Stimulated activated naive CD8-positive, alpha-beta T cell treated with anti-CD3 and anti-CD28 coated beads, Interleukin-15, Interleukin-2, amounts not matched to agents 100 ng/mL and 50 ng/mL, for 24 hours (primary cell): ENCODE results near the gene FAM161A.
"Not testable (repeated sequence)": the region's sequence is repeated elsewhere in the genome, so short reads cannot be mapped to it uniquely, and the experiment has no call there.

Experiments used
- H3K27ac Mint-ChIP-seq: one replicate; pipeline ENCODE4 v1.8.0; 2021; ENCODE audit warnings: mild to moderate bottlenecking, mixed read lengths
- H3K27me3 Mint-ChIP-seq: one replicate; pipeline ENCODE4 v1.8.0; 2021; ENCODE audit warnings: mixed read lengths
- H3K36me3 Mint-ChIP-seq: one replicate; pipeline ENCODE4 v1.8.0; 2021; ENCODE audit warnings: low read depth, mixed read lengths
- H3K4me1 Mint-ChIP-seq: one replicate; pipeline ENCODE4 v1.8.0; 2021; ENCODE audit warnings: low read depth, mixed read lengths
- H3K4me3 Mint-ChIP-seq: one replicate; pipeline ENCODE4 v1.8.0; 2021; ENCODE audit warnings: mild to moderate bottlenecking, mixed read lengths
- H3K9me3 Mint-ChIP-seq: one replicate; pipeline ENCODE4 v1.8.0; 2021; ENCODE audit warnings: mixed read lengths

Gene FAM161A

DNA sequence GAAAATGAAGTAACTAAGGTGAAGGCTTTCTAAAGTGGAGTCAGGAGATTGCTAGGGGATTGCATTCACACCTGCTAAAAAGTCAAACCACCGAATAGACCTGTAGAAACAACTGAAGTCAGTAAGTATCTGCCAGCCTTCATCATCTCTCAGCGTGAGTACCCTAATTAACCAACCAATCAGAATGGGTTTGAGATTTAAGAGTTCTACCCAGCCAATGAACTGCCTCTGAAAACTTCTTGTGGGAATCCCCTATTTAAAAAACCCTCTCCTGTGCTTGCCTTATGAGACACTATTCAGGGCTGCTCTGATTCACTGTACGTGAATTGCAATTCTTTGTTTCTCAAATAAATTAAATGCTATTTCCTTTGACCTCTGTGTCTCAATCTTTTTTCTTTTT, 3.4 kb upstream of the FAM161A start:
- peaks cover 6% of the 10 kb centered on the region for H3K36me3 Mint-ChIP-seq
- H3K4me1 Mint-ChIP-seq: peaks cover 34% of the 10 kb centered on the region
- no peaks in the 10 kb centered on the region for H3K9me3 Mint-ChIP-seq
- H3K27me3 Mint-ChIP-seq: no peaks in the 10 kb centered on the region
- H3K4me3 Mint-ChIP-seq: no peak overlapping the region
- H3K27ac Mint-ChIP-seq: no peak overlapping the region

DNA sequence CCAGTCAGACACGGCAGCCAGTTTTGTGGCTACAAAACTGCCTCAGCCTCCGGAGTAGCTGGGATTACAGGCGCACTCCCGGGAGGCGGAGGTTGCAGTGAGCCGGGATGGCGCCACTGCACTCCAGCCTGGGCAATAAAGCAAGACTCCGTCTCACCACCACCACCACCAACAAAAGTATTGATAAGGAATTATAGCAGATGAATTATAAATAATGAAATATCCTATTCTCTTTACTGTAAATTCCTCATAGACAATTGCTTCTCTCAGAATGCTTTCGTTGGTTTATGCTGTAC, 1.4 kb upstream of the FAM161A start:
- H3K36me3 Mint-ChIP-seq: peaks cover 4% of the 10 kb centered on the region
- H3K27ac Mint-ChIP-seq: peak overlapping the region; percentile 95
- H3K4me1 Mint-ChIP-seq: peaks cover 34% of the 10 kb centered on the region
- no peaks in the 10 kb centered on the region for H3K27me3 Mint-ChIP-seq
- H3K4me3 Mint-ChIP-seq: peak overlapping the region; percentile 97
- no peaks in the 10 kb centered on the region for H3K9me3 Mint-ChIP-seq

DNA sequence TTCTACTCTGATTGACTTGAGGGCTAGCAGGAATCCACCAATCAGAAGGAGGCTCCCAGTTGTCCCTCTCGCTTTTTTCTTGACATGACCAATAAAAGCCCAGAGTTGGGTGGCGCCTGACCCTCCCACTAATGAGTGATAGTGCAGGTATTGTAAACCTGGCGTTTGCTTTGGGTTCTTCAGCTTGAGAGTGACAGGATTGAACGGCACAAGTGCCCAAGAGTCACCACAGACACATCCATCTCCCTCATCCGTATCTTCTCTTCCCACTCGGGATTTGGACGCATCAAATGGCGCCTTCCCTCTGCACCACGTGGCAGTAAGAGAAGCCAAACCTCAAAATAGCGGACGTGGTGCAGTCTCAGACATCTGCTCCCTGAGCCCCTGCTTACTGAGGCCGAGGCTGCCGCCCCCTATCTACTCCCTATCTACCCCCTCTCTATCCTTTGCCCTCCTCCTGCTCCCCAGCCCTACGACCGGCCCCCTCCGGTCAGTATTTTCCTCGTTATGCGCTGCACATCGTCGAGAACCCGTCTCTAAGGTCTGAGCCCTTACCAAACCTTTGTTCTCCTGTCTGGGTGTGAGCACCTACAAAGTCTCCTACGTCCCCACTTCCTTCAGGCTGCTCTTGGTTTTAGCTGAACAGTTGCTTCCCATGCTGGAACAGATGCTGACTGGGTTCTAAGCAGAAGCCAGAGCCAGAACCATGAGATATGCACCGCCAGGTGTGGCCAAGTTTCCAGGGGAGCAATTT, 881 bp upstream of the FAM161A start:
- Mint-ChIP-seq H3K27me3 (no peaks in the 10 kb centered on the region), H3K4me1 (peaks cover 34% of the 10 kb centered on the region), H3K27ac (peak overlapping the region; percentile 95), H3K36me3 (no peaks in the 10 kb centered on the region), H3K4me3 (peak overlapping the region; percentile 97), H3K9me3 (no peaks in the 10 kb centered on the region)

DNA sequence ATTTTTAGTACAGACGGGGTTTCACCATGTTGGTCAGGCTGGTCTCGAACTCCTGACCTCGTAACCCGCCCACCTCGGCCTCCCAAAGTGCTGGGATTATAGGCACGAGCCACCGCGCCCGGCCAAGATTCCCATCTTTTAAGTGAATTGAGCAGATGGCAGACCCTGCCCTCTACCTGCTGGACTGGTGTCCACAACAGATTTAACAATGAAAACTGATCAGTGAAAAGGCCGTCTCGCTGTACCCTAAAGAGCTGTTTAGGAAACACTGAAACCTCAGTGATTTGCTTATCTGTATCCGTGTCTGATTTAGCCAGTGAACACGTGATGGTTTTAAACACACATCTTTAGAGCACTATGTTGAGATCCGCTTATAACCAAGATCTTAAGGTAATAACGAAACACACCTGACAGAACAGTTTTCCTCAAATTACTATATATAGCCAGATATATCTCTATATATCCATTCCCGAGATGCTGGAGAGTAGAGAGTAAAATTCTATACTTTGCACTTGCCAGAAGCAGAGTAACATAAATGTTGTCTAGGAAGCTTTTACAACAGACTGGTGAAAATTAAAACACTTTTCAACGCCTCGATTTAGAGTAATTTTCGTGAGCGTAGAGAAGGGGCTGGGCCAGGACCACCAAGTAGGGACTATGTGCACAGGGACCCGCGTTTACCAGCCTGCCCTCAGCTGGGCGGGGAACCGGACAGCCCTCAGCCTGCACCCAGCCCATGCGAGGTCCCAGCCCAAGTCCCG, 594 bp downstream of the FAM161A start:
- Mint-ChIP-seq H3K4me3 (peak overlapping the region; percentile 97), H3K27ac (peak overlapping the region; percentile 67), H3K27me3 (no peaks in the 10 kb centered on the region), H3K4me1 (peaks cover 34% of the 10 kb centered on the region), H3K36me3 (no peaks in the 10 kb centered on the region), H3K9me3 (no peaks in the 10 kb centered on the region)

DNA sequence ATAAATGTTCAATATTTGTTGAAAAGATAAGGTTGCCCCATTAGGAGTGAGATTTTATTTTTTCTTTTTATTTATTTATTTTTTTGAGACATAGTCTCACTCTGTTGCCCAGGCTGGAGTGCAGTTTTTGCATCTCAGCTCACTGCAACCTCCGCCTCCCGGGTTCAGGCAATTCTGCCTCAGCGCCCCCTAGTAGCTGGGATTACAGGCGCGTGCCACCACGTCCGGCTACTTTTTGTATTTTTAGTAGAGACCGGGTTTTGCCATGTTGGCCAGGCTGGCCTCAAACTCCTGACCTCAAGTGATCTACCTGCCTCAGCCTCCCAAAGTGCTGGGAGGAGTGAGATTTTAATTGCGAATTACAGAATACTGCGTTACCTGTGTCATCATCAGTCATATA, 2.6 kb downstream of the FAM161A start:
- H3K4me3 Mint-ChIP-seq, H3K9me3 Mint-ChIP-seq, H3K27ac Mint-ChIP-seq, H3K27me3 Mint-ChIP-seq, H3K36me3 Mint-ChIP-seq: not testable (repeated sequence)
- H3K4me1 Mint-ChIP-seq: peaks cover 28% of the 10 kb centered on the region

DNA sequence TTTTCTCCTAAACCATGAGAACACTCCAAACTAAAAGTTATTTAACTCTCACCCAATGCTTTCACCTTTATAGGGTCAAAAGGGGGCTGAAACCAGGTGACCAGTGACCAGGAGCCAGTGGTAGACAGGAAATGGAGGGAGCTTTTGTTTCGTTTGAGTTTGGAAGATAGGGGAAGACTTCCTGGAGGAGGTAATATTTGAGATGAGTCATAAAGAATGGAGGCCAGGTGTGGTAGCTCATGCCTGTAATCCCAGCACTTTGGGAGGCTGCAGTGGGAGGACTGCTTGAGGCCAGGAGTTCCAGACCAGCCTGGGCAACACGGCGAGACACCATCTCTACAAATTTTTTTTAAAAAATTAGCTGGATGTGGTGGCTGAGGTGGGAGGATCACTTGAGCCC, 8.5 kb downstream of the FAM161A start:
- no peaks in the 10 kb centered on the region for H3K9me3 Mint-ChIP-seq
- no peaks in the 10 kb centered on the region for H3K4me1 Mint-ChIP-seq
- H3K36me3 Mint-ChIP-seq: peaks cover under 1% of the 10 kb centered on the region
- H3K4me3 Mint-ChIP-seq: no peak overlapping the region
- no peaks in the 10 kb centered on the region for H3K27me3 Mint-ChIP-seq
- no peak overlapping the region for H3K27ac Mint-ChIP-seq

DNA sequence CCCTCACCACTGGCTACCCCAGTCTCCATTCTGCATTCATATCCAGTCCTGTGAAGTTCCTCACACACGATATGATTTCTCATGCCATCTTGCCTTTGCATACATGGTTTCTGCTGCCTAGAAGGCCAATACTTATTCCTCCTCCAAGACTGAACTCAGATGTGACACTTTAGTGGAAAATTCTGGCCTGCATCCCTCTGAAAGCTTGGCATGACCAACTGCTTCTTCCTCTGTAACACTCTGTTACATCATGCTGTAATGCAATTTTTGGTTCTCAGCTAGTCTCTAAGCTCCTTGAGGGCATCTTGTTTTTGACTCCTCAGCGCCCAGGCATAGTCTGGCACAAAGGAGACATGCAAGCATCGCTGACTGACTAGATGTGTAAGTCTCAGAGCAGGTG, 12.6 kb downstream of the FAM161A start:
- Mint-ChIP-seq H3K36me3 (peaks cover 5% of the 10 kb centered on the region), H3K4me1 (no peaks in the 10 kb centered on the region), H3K4me3 (no peak overlapping the region), H3K27ac (no peak overlapping the region), H3K9me3 (no peaks in the 10 kb centered on the region), H3K27me3 (no peaks in the 10 kb centered on the region)

DNA sequence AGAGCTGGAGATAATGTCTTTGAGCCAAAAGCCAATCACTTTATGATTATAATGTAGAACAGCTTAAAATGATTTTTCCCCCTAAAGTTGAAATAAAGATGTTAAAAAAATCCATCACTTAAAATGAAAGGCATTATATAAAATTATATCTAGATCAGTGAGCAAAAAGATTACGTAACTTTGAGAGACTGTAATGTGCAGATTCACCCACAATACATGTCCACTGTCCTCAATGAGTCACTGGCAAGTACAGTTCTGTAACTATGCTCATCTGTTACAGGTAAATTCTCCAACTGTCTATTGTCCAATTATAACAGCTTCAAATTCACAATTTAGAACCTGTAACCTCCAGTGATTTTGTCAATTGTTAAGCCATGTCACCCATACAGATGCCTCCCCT, 19.0 kb downstream of the FAM161A start:
- no peaks in the 10 kb centered on the region for H3K27me3 Mint-ChIP-seq
- no peak overlapping the region for H3K4me3 Mint-ChIP-seq
- peaks cover 4% of the 10 kb centered on the region for H3K9me3 Mint-ChIP-seq
- H3K4me1 Mint-ChIP-seq: no peaks in the 10 kb centered on the region
- H3K36me3 Mint-ChIP-seq: peaks cover 17% of the 10 kb centered on the region
- no peak overlapping the region for H3K27ac Mint-ChIP-seq

DNA sequence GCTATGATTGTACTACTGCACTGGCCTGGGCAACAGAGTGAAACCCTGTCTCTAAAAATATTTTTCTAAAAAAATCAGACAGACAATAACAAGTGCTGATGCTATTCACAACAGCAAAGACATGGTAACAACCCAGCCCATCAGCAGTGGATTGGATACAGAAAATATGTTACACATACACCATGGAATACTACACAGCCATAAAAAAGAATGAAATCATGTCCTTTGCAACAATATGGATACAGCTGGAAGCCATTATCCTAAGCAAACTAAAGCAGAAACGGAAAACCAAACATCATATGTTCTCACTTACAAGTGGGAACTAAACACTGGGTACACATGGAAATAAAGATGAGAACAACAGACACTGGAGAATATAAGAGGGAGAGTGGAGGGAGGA, 19.9 kb downstream of the FAM161A start:
- Mint-ChIP-seq H3K9me3 (peaks cover 4% of the 10 kb centered on the region), H3K4me3 (no peak overlapping the region), H3K4me1 (no peaks in the 10 kb centered on the region), H3K27ac (no peak overlapping the region), H3K36me3 (peaks cover 17% of the 10 kb centered on the region), H3K27me3 (no peaks in the 10 kb centered on the region)

DNA sequence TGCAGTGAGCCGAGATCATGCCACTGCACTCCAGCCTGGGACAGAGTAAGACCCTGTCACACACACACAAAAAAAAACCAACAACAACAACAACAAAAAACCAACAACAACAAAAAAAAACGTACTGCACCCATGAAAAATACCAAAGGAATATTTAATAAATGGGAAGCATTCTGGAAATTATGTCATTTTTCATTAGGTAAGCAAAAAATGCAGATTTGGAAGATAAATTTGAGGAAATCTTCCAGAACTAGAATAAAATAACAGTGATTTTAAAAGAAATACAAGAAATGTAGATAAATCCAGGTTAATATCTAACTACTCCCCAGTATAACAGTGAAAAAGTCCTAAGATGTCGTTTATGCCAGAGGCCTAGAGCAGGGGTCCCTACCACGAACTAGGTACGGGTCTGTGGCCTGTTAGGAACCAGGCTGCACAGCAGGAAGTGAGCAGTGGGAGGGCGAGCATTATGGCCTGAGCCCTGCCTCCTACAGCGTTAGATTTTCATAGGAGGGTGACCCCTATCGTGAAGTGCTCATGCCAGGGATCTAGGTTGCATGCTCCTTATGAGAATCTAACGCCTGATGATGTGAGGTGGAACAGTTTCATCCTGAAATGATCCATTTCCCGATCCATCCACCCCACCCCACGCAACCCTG, 21.5 kb downstream of the FAM161A start:
- Mint-ChIP-seq H3K27ac (no peak overlapping the region), H3K4me1 (no peaks in the 10 kb centered on the region), H3K9me3 (peaks cover 4% of the 10 kb centered on the region), H3K4me3 (no peak overlapping the region), H3K27me3 (no peaks in the 10 kb centered on the region), H3K36me3 (peaks cover 17% of the 10 kb centered on the region)

DNA sequence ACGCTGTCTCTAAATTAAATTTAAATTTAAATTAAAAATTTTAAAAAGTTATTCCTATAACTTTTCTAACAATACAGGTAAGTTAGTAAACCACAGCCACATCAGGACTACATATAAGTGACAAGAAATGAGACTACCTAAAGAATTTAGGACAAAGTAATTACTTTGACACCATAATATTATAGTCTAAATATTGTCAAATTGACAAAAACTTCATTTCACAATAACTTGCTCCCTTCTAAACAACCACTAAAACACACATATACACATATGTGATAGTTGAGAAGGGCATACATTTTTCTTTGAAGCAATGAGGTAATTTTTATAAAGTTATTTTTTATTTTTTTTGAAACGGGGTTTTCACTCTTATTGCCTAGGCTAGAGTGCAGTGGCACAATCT, 31.6 kb downstream of the FAM161A start:
- Mint-ChIP-seq H3K4me3 (no peak overlapping the region), H3K27me3 (no peaks in the 10 kb centered on the region), H3K4me1 (no peaks in the 10 kb centered on the region), H3K9me3 (no peaks in the 10 kb centered on the region), H3K27ac (no peak overlapping the region), H3K36me3 (no peaks in the 10 kb centered on the region)

DNA sequence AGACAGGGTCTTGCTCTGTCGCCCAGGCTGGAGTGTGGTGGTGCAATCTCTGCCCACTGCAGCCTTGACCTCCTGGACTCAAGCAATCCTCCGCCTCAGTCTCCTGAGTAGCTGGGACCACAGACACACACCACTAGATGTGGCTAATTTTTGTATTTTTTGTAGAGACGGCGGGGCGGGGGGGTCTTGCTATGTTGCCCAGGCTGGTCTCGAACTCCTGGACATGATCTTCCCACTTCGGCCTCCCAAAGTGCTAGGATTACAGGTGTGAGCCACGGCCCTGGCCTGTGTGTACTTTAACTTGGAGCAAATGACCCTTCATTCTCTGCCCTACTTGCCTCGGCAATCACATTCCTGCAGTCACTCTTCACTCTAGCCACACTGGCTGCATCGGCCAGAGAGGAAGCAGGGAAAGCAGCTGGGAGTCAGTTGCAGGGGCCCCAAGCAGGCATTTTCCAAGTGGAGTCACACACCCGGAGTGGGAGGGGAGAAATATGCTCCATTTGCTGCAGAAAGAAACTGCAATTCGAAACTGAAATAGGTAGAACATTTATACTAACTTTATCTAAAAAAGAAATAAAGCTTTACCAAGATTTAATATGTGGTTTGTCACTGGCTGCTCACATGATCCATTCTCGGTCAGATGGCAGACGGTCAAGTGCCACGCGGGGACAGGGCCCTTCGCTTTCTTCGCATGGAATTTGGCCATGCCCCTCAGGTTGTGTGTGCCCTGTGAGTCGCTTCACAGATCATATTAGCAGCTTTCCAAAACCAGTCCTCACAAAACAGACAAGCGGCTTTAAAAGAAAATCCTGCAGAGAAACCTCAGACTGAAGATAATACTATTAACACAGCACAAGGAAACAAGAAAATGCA, 37.1 kb downstream of the FAM161A start:
- H3K9me3 Mint-ChIP-seq: no peaks in the 10 kb centered on the region
- H3K4me3 Mint-ChIP-seq: no peak overlapping the region
- no peaks in the 10 kb centered on the region for H3K4me1 Mint-ChIP-seq
- no peak overlapping the region for H3K27ac Mint-ChIP-seq
- H3K27me3 Mint-ChIP-seq: no peaks in the 10 kb centered on the region
- no peaks in the 10 kb centered on the region for H3K36me3 Mint-ChIP-seq

DNA sequence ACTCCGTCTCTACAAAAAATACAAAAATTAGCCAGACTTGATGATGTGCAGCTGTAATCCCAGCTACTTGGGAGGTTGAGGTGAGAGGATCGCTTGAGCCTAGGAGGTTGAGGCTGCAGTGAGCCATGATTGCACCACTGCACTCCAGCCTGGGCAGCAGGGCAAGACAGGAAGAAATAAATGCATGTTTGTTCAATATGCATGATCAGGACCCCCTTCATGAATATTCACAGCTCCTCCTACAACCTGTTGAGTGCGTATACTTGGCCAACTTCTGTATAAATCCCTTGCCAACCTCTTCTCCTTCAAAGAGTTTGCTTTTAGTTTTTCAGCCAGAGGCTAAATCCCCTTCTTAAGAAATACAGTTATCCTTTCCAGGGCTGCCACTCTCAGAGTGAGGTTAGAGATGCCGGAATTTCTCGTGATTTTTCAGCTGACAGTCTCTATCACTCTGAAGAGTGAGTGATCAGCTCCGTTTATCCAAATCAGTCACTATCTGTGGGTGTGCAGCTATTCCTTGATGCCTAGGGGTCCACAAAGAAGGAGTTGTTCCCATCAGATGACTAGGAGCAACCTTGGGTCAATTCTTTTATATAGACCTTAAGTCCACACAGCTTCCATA, 39.2 kb downstream of the FAM161A start:
- Mint-ChIP-seq H3K4me3 (no peak overlapping the region), H3K36me3 (no peaks in the 10 kb centered on the region), H3K9me3 (no peaks in the 10 kb centered on the region), H3K4me1 (no peaks in the 10 kb centered on the region), H3K27me3 (no peaks in the 10 kb centered on the region), H3K27ac (no peak overlapping the region)

DNA sequence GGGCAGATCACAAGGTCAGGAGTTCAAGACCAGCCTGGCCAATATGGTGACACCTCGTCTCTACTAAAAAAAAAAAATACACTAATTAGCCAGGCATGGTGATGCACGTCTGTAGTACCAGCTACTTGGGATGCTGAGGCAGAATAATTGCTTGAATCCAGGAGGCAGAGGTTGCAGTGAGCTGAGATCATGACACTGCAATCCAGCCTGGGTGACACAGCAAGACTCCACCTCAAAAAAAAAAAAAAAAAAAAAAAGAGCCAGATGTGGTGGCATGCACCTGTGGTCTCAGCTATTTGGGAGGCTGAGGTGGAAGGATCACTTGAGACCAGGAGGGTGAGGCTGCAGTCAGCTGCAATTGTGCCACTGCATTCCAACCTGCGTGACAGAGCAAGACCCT, 40.5 kb downstream of the FAM161A start:
- H3K4me1 Mint-ChIP-seq, H3K9me3 Mint-ChIP-seq, H3K36me3 Mint-ChIP-seq, H3K4me3 Mint-ChIP-seq, H3K27me3 Mint-ChIP-seq, H3K27ac Mint-ChIP-seq: not testable (repeated sequence)
